ENCODE results near the gene NEURL3.
A peak's percentile ranks its signal among the peaks of the same experiment; 100 is the strongest.
"Not testable (repeated sequence)": the region's sequence is repeated elsewhere in the genome, so short reads cannot be mapped to it uniquely, and the experiment has no call there.

Gene NEURL3

GRCh38 chr2:96499061-96499960 is 5.8 kb downstream of the NEURL3 start:
- H3K9me3 ChIP-seq, result peaks cover 0 to 11% (median 0%) of the 10 kb centered on the region in 3 donors
- intact Hi-C loops (cut with DNase I; ENCODE audit: low total_unique reads), result no loop called here
- H3K4me3 ChIP-seq, result no peak overlapping the region
- H3K4me1 ChIP-seq, result peaks cover 0 to 13% (median 0%) of the 10 kb centered on the region in 4 donors
- peak in 1 of 2 donors; percentile 38 for DNase-seq
- H3K27ac ChIP-seq, result no peak overlapping the region
- H3K27me3 ChIP-seq, result peaks cover 0 to 39% of the 10 kb centered on the region in 2 donors
- no peaks in the 10 kb centered on the region for H3K36me3 ChIP-seq
- TF ChIP-seq CTCF (IDR thresholded peaks at IDR 0.05), result no peak

DNA sequence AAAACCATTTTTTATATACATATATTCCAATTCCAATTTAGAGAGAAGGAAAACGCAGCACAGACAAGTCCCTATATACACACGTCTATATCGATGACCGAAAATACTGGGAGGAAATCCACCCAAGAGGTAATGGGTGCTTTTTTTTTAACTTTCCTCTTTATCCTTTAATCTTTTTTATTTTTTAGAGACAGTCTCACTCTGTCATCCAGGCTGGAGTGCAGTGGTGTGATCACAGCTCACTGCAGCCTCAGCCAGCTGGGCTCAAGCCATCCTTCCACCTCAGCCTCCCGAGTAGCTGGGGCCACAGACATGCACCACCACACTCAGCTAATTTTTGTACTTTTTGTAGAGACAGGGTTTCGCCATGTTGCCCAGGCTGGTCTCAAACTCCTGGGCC is 6.5 kb downstream of the NEURL3 start:
- H3K4me3 ChIP-seq; DNase-seq; intact Hi-C loops (cut with DNase I; ENCODE audit: low total_unique reads); H3K27ac ChIP-seq; H3K36me3 ChIP-seq: not testable (repeated sequence)
- H3K27me3 ChIP-seq, result peaks cover 0 to 39% of the 10 kb centered on the region in 2 donors
- H3K9me3 ChIP-seq, result peaks cover 0 to 12% (median 0%) of the 10 kb centered on the region in 3 donors
- peaks cover 0 to 13% (median 0%) of the 10 kb centered on the region in 4 donors for H3K4me1 ChIP-seq

DNA sequence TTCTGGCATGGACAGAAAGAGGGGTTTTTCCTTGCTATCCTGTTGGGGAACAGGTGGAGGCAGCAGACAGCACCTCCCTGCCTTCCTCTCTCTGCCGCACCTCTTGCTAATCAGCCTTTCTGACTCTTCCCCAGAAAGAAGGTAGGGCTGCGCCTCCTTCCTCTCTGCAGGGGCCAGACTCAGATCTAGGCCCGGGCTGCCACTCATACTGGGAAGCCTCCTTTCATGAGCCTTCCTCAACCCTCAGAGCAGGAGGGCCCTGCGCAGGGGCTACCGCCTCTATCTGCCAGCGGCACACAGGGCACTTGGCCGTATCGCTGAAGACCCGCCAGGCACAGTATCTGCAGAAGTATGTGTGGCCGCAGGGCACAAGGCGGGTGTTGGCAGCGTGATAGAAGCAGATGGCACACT is 7.1 kb downstream of the NEURL3 start:
- intact Hi-C loops (cut with DNase I; ENCODE audit: low total_unique reads), result no loop called here
- H3K27me3 ChIP-seq, result peaks cover 0 to 37% of the 10 kb centered on the region in 2 donors
- H3K4me3 ChIP-seq, result no peak overlapping the region
- TF ChIP-seq CTCF (IDR thresholded peaks at IDR 0.05), result no peak
- peak in 1 of 2 donors; percentile 50 for DNase-seq
- H3K4me1 ChIP-seq, result peaks cover 0 to 10% (median 0%) of the 10 kb centered on the region in 4 donors
- H3K27ac ChIP-seq, result no peak overlapping the region
- peaks cover 0 to 12% (median 0%) of the 10 kb centered on the region in 3 donors for H3K9me3 ChIP-seq
- H3K36me3 ChIP-seq, result no peaks in the 10 kb centered on the region

GRCh38 chr2:96495982-96496629 is 9.1 kb downstream of the NEURL3 start:
- H3K27me3 ChIP-seq, result peaks cover 0 to 18% of the 10 kb centered on the region in 2 donors
- H3K9me3 ChIP-seq, result peaks cover 0 to 12% (median 0%) of the 10 kb centered on the region in 3 donors
- peaks cover 0 to 7% (median 0%) of the 10 kb centered on the region in 4 donors for H3K4me1 ChIP-seq
- DNase-seq, result no peak
- H3K36me3 ChIP-seq, result no peaks in the 10 kb centered on the region
- no peak for TF ChIP-seq CTCF (IDR thresholded peaks at IDR 0.05)
- no peak overlapping the region for H3K4me3 ChIP-seq
- intact Hi-C loops (cut with DNase I; ENCODE audit: low total_unique reads), result no loop called here
- no peak overlapping the region for H3K27ac ChIP-seq

DNA sequence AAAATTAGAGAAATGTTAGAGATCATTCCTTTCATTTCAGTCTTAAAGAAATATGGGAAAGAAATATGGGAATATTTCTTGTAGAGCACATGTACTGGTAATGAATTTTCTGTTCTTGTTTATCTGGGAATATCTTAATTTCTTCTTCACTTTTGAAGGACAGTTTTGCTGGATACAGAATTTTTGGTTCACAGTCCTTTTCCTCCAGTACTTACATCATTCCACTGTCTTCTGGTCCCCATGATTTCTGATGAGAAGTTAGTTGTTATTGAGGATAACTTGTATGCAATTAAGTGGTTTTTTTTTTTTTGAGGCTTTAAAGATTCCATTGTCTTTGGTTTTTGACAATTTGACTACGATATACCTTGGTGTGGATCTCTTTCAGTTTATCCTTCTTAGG is 11.0 kb downstream of the NEURL3 start:
- Histone ChIP-seq H3K9me3 (peaks cover 0 to 12% (median 0%) of the 10 kb centered on the region in 3 donors), H3K27me3 (peaks cover 0 to 2% of the 10 kb centered on the region in 2 donors), H3K36me3 (no peaks in the 10 kb centered on the region), H3K4me3 (no peak overlapping the region), H3K27ac (no peak overlapping the region), H3K4me1 (no peaks in the 10 kb centered on the region)
- intact Hi-C loops (cut with DNase I; ENCODE audit: low total_unique reads), result no loop called here
- TF ChIP-seq CTCF (IDR thresholded peaks at IDR 0.05), result no peak
- no peak for DNase-seq

DNA sequence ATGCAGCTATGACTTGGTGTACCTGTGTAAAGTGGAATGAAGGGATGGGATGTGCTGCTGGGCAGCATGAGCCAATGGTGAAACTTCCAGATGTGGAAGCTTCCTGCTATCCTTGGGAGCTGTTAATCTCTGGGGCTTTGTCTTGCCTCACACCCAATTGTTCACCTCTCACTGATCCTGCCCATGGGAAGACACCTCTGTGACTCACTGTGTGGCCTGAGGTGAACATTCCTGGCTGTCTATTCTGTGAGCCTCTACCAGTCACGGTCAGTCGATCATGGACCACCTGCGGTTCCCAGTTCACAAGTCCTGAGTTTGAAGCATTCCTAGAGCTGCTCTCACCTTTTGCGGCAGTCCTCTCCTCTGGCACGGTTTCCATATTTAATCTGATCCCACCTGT is 12.1 kb downstream of the NEURL3 start:
- Histone ChIP-seq H3K9me3 (peaks cover 0 to 12% (median 0%) of the 10 kb centered on the region in 3 donors), H3K4me3 (no peak overlapping the region), H3K27me3 (peaks cover 0 to 2% of the 10 kb centered on the region in 2 donors), H3K27ac (no peak overlapping the region), H3K36me3 (no peaks in the 10 kb centered on the region), H3K4me1 (no peaks in the 10 kb centered on the region)
- DNase-seq, result no peak
- no peak for TF ChIP-seq CTCF (IDR thresholded peaks at IDR 0.05)
- intact Hi-C loops (cut with DNase I; ENCODE audit: low total_unique reads), result no loop called here

All from tibial artery (tissue), 4 donors.